HUES48 (cell line): Measurements from ENCODE around the gene MAPK14.
A peak's percentile ranks its signal among the peaks of the same experiment; 100 is the strongest.
"Not testable (repeated sequence)": the region's sequence is repeated elsewhere in the genome, so short reads cannot be mapped to it uniquely, and the experiment has no call there.

Experiments
- H3K27ac ChIP-seq: one replicate; pipeline ENCODE4 v1.7.0; 2013; ENCODE audit warnings: low read depth, low read length, inconsistent platforms
- H3K27me3 ChIP-seq: 2 replicates; pipeline ENCODE4 v1.6.1; 2013; ENCODE audit warnings: mild to moderate bottlenecking, low read length; ENCODE audit not compliant: control insufficient read depth, insufficient read depth
- H3K36me3 ChIP-seq: 2 replicates; pipeline ENCODE4 v1.6.1; 2013; ENCODE audit warnings: low read length; ENCODE audit not compliant: control insufficient read depth, insufficient read depth
- H3K4me1 ChIP-seq: 2 replicates; pipeline ENCODE4 v1.6.1; 2013; ENCODE audit warnings: mild to moderate bottlenecking, low read length; ENCODE audit not compliant: control insufficient read depth, insufficient read depth
- H3K4me3 ChIP-seq: 2 replicates; pipeline ENCODE4 v1.5.1; 2013; ENCODE audit warnings: mild to moderate bottlenecking, low read depth, low read length
- H3K9ac ChIP-seq: 2 replicates; pipeline ENCODE4 v1.6.1; 2013; ENCODE audit warnings: mild to moderate bottlenecking, low read depth, low read length, moderate library complexity
- H3K9me3 ChIP-seq: 2 replicates; pipeline ENCODE4 v1.6.1; 2013; ENCODE audit warnings: low read length; ENCODE audit not compliant: control insufficient read depth, insufficient read depth

Gene MAPK14

GRCh38 chr6:36023996-36024795 lies 3.4 kb upstream of the MAPK14 start, which contains the start of gene SLC26A8:
SLC26A8 (minus strand) TSS chr6:36024641; CDS start chr6:36019707, 4,934 bp downstream.
- peaks cover 32% of the 10 kb centered on the region for H3K4me1 ChIP-seq
- peaks cover 11% of the 10 kb centered on the region; the same call in 1 of the 2 replicates for H3K27me3 ChIP-seq
- no peak within 1 kb of the TSS for H3K9ac ChIP-seq
- H3K36me3 ChIP-seq, result no peaks in the 10 kb centered on the region
- peak within 1 kb of the TSS; percentile 58 for H3K4me3 ChIP-seq
- H3K27ac ChIP-seq, result no peak within 1 kb of the TSS
- H3K9me3 ChIP-seq, result no peaks in the 10 kb centered on the region

DNA sequence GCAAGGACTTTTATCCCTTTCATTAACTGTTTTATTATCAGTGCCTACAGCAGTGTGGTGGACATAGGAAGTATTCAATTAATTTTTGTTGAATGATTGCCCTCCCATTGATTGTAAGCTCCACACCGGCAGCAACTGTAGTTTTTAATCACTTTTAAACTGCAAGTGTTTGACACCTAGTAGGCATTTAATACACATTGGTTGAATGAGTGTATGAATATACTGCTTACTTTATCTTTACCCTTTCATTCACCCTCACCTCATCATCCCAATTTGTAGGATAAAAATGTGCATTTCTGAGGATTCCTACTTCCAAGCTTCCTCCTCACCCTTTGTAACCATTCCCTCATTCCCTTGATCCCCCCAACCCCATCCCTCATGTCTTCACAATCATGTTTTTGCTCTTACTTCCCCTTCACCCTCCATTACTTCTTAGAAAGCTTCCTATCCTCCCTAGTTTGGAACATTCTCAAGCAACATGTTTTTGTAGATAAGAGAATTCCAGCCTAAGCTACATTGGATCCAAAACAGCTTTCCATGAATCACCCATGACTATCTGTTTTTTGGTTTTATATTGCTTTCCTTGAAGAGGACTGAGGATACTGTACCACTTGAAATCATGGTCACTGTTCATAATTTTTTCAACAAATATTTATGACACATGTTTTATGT lies 2.2 kb upstream of the MAPK14 start:
- Histone ChIP-seq H3K27ac (peak overlapping the region; percentile 40), H3K4me3 (0 out of 2 replicates have a peak overlapping the region, but pooled peaks have one; percentile 58), H3K36me3 (no peaks in the 10 kb centered on the region), H3K4me1 (peaks cover 36% of the 10 kb centered on the region), H3K27me3 (peaks cover 11% of the 10 kb centered on the region; the same call in 1 of the 2 replicates), H3K9ac (no peak overlapping the region), H3K9me3 (no peaks in the 10 kb centered on the region)

DNA sequence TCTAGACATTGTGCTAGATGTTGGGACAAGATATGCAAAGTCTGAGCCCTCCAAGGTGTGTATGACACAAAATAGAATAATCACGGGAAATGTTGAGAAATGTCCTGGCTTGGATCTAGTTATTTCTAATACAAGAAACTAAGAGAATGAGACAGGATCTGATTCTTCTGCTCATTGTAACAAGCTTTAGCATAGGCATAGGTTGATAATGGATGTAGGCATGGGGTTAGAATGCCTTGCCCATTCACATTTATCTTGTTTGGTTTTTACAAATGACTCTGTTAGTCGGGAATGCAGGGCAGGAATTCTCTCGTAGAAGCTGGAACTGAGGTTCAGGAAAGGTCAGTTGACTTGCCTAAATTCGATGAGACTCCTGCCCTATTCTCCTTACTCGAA lies 1.7 kb upstream of the MAPK14 start:
- Histone ChIP-seq H3K9me3 (no peaks in the 10 kb centered on the region), H3K36me3 (no peaks in the 10 kb centered on the region), H3K27me3 (peaks cover 11% of the 10 kb centered on the region; the same call in 1 of the 2 replicates), H3K9ac (no peak overlapping the region), H3K4me1 (peaks cover 36% of the 10 kb centered on the region), H3K4me3 (no peak overlapping the region), H3K27ac (peak overlapping the region; percentile 49)

- no peaks in the 10 kb centered on the region for H3K36me3 ChIP-seq
- peak overlapping the region; percentile 82 for H3K9ac ChIP-seq
- peaks cover 11% of the 10 kb centered on the region; the same call in 1 of the 2 replicates for H3K27me3 ChIP-seq
- H3K4me3 ChIP-seq, result peak overlapping the region; percentile 98
- H3K4me1 ChIP-seq, result peaks cover 36% of the 10 kb centered on the region
- no peaks in the 10 kb centered on the region for H3K9me3 ChIP-seq
- H3K27ac ChIP-seq, result peak overlapping the region; percentile 86
Observed at GRCh38 chr6:36028088-36028876, 674 bp downstream of the MAPK14 start.

- Histone ChIP-seq H3K4me1 (peaks cover 35% of the 10 kb centered on the region), H3K4me3 (peak overlapping the region; percentile 98), H3K36me3 (no peaks in the 10 kb centered on the region), H3K9ac (peak overlapping the region; percentile 82), H3K27ac (no peak overlapping the region), H3K27me3 (peaks cover 11% of the 10 kb centered on the region; the same call in 1 of the 2 replicates), H3K9me3 (no peaks in the 10 kb centered on the region)
Observed at GRCh38 chr6:36028877-36029324, 1.3 kb downstream of the MAPK14 start.

DNA sequence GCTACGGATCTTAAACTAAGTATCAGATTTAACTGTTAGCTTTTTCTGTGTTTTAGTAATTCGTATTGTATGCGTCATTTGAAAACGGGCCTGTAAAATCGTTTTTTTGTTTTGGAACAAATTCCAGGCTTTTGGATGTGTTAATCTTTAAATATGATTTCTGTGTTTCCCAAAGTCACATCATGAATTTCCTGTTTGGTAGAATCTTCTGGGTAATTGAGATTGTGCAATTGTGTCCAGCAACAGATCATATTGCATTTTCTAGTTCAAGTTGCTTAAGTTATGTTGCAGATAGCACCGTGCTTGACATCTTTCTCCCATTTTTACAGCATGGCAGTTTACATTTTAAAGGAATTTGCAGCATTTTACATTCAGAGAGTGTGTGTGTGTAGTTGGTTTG lies 1.9 kb downstream of the MAPK14 start:
- H3K36me3 ChIP-seq, result no peaks in the 10 kb centered on the region
- no peak overlapping the region for H3K27ac ChIP-seq
- H3K9me3 ChIP-seq, result no peaks in the 10 kb centered on the region
- H3K9ac ChIP-seq, result no peak overlapping the region
- H3K4me3 ChIP-seq, result peak overlapping the region; percentile 98
- peaks cover 35% of the 10 kb centered on the region for H3K4me1 ChIP-seq
- peaks cover 11% of the 10 kb centered on the region; the same call in 1 of the 2 replicates for H3K27me3 ChIP-seq

GRCh38 chr6:36032261-36032660 lies 4.7 kb downstream of the MAPK14 start:
- Histone ChIP-seq H3K27me3 (no peaks in the 10 kb centered on the region), H3K36me3 (no peaks in the 10 kb centered on the region), H3K4me3 (no peak overlapping the region), H3K9ac (no peak overlapping the region), H3K4me1 (peaks cover 16% of the 10 kb centered on the region), H3K9me3 (no peaks in the 10 kb centered on the region), H3K27ac (no peak overlapping the region)

- H3K9ac ChIP-seq, H3K4me3 ChIP-seq, H3K36me3 ChIP-seq, H3K27me3 ChIP-seq, H3K9me3 ChIP-seq, H3K27ac ChIP-seq: not testable (repeated sequence)
- H3K4me1 ChIP-seq, result peaks cover 17% of the 10 kb centered on the region
Observed at GRCh38 chr6:36033144-36033543, 5.5 kb downstream of the MAPK14 start.

- Histone ChIP-seq H3K4me1 (peaks cover 21% of the 10 kb centered on the region), H3K9me3 (no peaks in the 10 kb centered on the region), H3K36me3 (no peaks in the 10 kb centered on the region), H3K4me3 (no peak overlapping the region), H3K9ac (no peak overlapping the region), H3K27ac (no peak overlapping the region), H3K27me3 (no peaks in the 10 kb centered on the region)
Observed at GRCh38 chr6:36033935-36034334, 6.3 kb downstream of the MAPK14 start.

DNA sequence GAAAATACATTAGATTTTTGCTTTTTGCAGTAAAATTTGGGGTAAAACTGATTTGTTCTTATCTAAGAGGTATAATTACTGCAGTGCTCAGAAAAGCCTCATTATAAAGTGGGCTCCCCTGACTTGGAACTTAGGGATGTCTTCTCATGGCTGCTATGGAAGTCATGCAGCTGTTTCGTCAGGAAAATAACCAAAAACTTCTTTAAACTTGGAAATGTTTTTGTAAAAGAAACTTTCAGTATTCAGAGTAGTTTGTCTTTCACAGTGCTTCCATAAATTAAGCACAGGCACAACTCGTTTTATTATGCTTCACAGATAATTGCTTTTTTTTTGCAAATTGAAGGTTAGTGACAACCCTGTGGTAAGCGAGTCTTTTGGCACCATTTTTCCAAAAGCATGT lies 6.8 kb downstream of the MAPK14 start:
- H3K4me3 ChIP-seq, result no peak overlapping the region
- H3K36me3 ChIP-seq, result no peaks in the 10 kb centered on the region
- H3K27me3 ChIP-seq, result no peaks in the 10 kb centered on the region
- no peak overlapping the region for H3K27ac ChIP-seq
- H3K9me3 ChIP-seq, result no peaks in the 10 kb centered on the region
- peaks cover 16% of the 10 kb centered on the region for H3K4me1 ChIP-seq
- H3K9ac ChIP-seq, result no peak overlapping the region
